A549 (cell line): ENCODE results near the gene CCSER1. TPM values are rescaled to one million over a fixed set of nuclear protein-coding genes. Genes with fewer than 3 reads are reported as not detected.

Experiments
- ATAC-seq, 2 experiments: fragments of 200-7000 bp in 1 of 2; fragments of >200 bp in 1 of 2; cut with Nextera tagmentation in 1 of 2; cut with Tn5 transposase in 1 of 2; 3 replicates each; pipeline versions ENCODE4 v1.8.0 to v1.9.1; 2018 to 2020; ENCODE audit warnings: mild to moderate bottlenecking in 1 of 2, moderate library complexity in 1 of 2
- CTCF ChIA-PET: fragments of 300-600 bp; sonication (Branson Sonifier 250); formaldehyde crosslinking; extraction: SDS; loops from one replicate; lab custom pipeline; 2021; ENCODE audit warnings: antibody characterized with exemption, inconsistent platforms; lab: Yijun Ruan, JAX
- POLR2A ChIA-PET: fragments of 350-600 bp; formaldehyde crosslinking; extraction: SDS; loops from one replicate; lab custom pipeline; 2021; ENCODE audit warnings: antibody characterized with exemption, inconsistent platforms; lab: Yijun Ruan, JAX
- DNase-seq, 2 experiments: peaks; one replicate each; pipeline versions ENCODE4 v3.0.0 to v3.0.0-alpha.2; 2011 to 2016; ENCODE audit warnings: low read depth in 1 of 2, low spot score in 1 of 2
- FAIRE-seq: peaks from 2 replicates; lab custom pipeline; 2011; peaks lifted over from hg19 to GRCh38; lab: Jason Lieb, UNC
- H3K27ac ChIP-seq, 2 experiments: fragments of >200 bp; sonication (Bioruptor Twin); formaldehyde crosslinking; 3 replicates each; pipeline ENCODE4 v1.5.1; 2016 to 2017
- H3K4me1 ChIP-seq: fragments of >200 bp; sonication (Bioruptor Twin); formaldehyde crosslinking; 3 replicates; pipeline ENCODE4 v1.6.1; 2016
- H3K4me2 ChIP-seq: fragments of >200 bp; sonication (Bioruptor Twin); formaldehyde crosslinking; 3 replicates; pipeline ENCODE4 v1.6.1; 2016
- H3K4me3 ChIP-seq: fragments of >200 bp; sonication (Bioruptor Twin); formaldehyde crosslinking; 3 replicates; pipeline ENCODE4 v1.5.1; 2016
- H3K9me3 ChIP-seq: fragments of >200 bp; sonication (Bioruptor Twin); formaldehyde crosslinking; 3 replicates; pipeline ENCODE4 v1.6.1; 2016
- CBX2 ChIP-seq: fragments of 200-600 bp; sonication (generic); IDR thresholded peaks from 2 replicates; pipeline ENCODE4 v1.6.1; 2016; ENCODE audit warnings: low read depth, mild to moderate bottlenecking, borderline replicate concordance
- CBX8 ChIP-seq: fragments of 200-600 bp; sonication (generic); IDR thresholded peaks from 2 replicates; pipeline ENCODE4 v1.6.1; 2016
- EHF ChIP-seq: fragments of 250-450 bp; sonication (Bioruptor Pico); IDR thresholded peaks from 2 replicates; pipeline ENCODE4 v1.5.0; 2020; ENCODE audit warnings: mild to moderate bottlenecking
- EHMT2 ChIP-seq: fragments of 200-600 bp; sonication (generic); IDR thresholded peaks from 2 replicates; pipeline ENCODE4 v1.6.1; 2016; ENCODE audit warnings: antibody characterized with exemption, low read depth, mild to moderate bottlenecking, moderate library complexity
- FOSB ChIP-seq: fragments of 250-450 bp; sonication (Bioruptor Pico); IDR thresholded peaks from 2 replicates; pipeline ENCODE4 v1.5.0; 2020; ENCODE audit warnings: mild to moderate bottlenecking, moderate library complexity
- FOSL2 ChIP-seq, 2 experiments: fragments of 450-650 bp in 1 of 2; fragments of >200 bp in 1 of 2; sonication (Bioruptor Twin) in 1 of 2; formaldehyde crosslinking; IDR thresholded peaks; 2 replicates each; pipeline versions ENCODE4 v1.5.0 to v1.6.1; 2016 to 2020; ENCODE audit warnings: mild to moderate bottlenecking in 1 of 2, moderate library complexity in 1 of 2
- FOXS1 ChIP-seq: fragments of 250-450 bp; sonication (Bioruptor Pico); IDR thresholded peaks from 2 replicates; pipeline ENCODE4 v1.5.0; 2020; ENCODE audit warnings: mild to moderate bottlenecking, moderate library complexity
- HDAC2 ChIP-seq: fragments of 200-600 bp; sonication (generic); IDR thresholded peaks from 2 replicates; pipeline ENCODE4 v1.6.1; 2016
- HOXB5 ChIP-seq: fragments of 250-450 bp; sonication (Bioruptor Pico); IDR thresholded peaks from 2 replicates; pipeline ENCODE4 v1.5.0; 2020; ENCODE audit warnings: mild to moderate bottlenecking, moderate library complexity
- KDM1A ChIP-seq: fragments of 200-600 bp; sonication (generic); IDR thresholded peaks from 2 replicates; pipeline ENCODE4 v1.6.1; 2016; ENCODE audit warnings: low read depth, mild to moderate bottlenecking
- MAFK ChIP-seq: fragments of 450-650 bp; IDR thresholded peaks from 2 replicates; pipeline ENCODE4 v1.6.1; 2014; ENCODE audit not compliant: partially characterized antibody
- MAZ ChIP-seq: fragments of 150-350 bp; IDR thresholded peaks from 2 replicates; pipeline ENCODE4 v1.6.1; 2014; ENCODE audit warnings: antibody characterized with exemption, low read depth, low read length, borderline replicate concordance
- NPAS2 ChIP-seq: fragments of 250-450 bp; sonication (Bioruptor Pico); IDR thresholded peaks from 2 replicates; pipeline ENCODE4 v1.8.0; 2022; ENCODE audit warnings: mild to moderate bottlenecking, moderate library complexity, borderline replicate concordance
- NR3C1 ChIP-seq: fragments of >200 bp; sonication (Bioruptor Twin); formaldehyde crosslinking; IDR thresholded peaks from 3 replicates; pipeline ENCODE4 v1.6.1; 2017
- RAD21 ChIP-seq, 2 experiments: fragments of >200 bp in 1 of 2; sonication (Bioruptor Twin) in 1 of 2; formaldehyde crosslinking in 1 of 2; IDR thresholded peaks in 1 of 2; conservative IDR thresholded peaks in 1 of 2; 2 replicates in 1 of 2; 3 replicates in 1 of 2; pipeline ENCODE4 v1.6.1; 2012 to 2018; ENCODE audit warnings: inconsistent platforms in 1 of 2
- RNF2 ChIP-seq: fragments of 200-600 bp; sonication (generic); IDR thresholded peaks from 2 replicates; pipeline ENCODE4 v1.6.1; 2016; ENCODE audit warnings: low read depth, mild to moderate bottlenecking, antibody characterized with exemption, moderate library complexity, borderline replicate concordance
- TFCP2L1 ChIP-seq: fragments of 250-450 bp; sonication (Bioruptor Pico); IDR thresholded peaks from 2 replicates; pipeline ENCODE4 v1.5.0; 2021; ENCODE audit warnings: mild to moderate bottlenecking
- ZFP36 ChIP-seq: fragments of 450-650 bp; IDR thresholded peaks from 2 replicates; pipeline ENCODE4 v1.6.1; 2014; ENCODE audit warnings: borderline replicate concordance; ENCODE audit not compliant: partially characterized antibody
- WGBS: methylation state at CpG from one replicate; pipeline ENCODE4 v1.1.6; 2017; ENCODE audit errors: missing lambda C conversion rate; 5-methylcytosine and 5-hydroxymethylcytosine counted together
- polyA plus RNA-seq, 4 experiments: library from polyadenylated mRNA; depleted of rRNA in 3 of 4; stranded (reverse); fragments of >200 nt; fragmentation: RNase III in 1 of 4; extraction: RNeasy Plus Mini Kit Qiagen cat#74134 plus additional on column Dnase treatment in 1 of 4; gene quantifications; 2 replicates in 3 of 4; 3 replicates in 1 of 4; pipeline ENCODE4 v1.2.3, GENCODE V29; 2011 to 2017
- TF ChIP-seq, protein P1 (sequence below): IDR thresholded peaks from 2 replicates; pipeline ENCODE4 v1.6.1; 2012
- TF ChIP-seq, protein P2 (sequence below): IDR thresholded peaks from 2 replicates; pipeline ENCODE4 v1.6.1; 2012; ENCODE audit warnings: low read depth, borderline replicate concordance
- TF ChIP-seq, protein P3 (sequence below): fragments of 200-600 bp; sonication (generic); IDR thresholded peaks from 2 replicates; pipeline ENCODE4 v1.6.1; 2016; ENCODE audit warnings: antibody characterized with exemption, mild to moderate bottlenecking, moderate library complexity
- TF ChIP-seq, protein P4 (sequence below): IDR thresholded peaks from 2 replicates; pipeline ENCODE4 v1.6.1; 2012
- TF ChIP-seq, protein P5 (sequence below): fragments of 150-350 bp; IDR thresholded peaks from 2 replicates; pipeline ENCODE4 v1.6.1; 2014; ENCODE audit warnings: low read depth, mild to moderate bottlenecking, low read length
- TF ChIP-seq, protein P6 (sequence below): fragments of >200 bp; sonication (Bioruptor Twin); formaldehyde crosslinking; IDR thresholded peaks from 3 replicates; pipeline ENCODE4 v1.5.1; 2016
- TF ChIP-seq, protein P7 (sequence below): fragments of 450-650 bp; IDR thresholded peaks from 2 replicates; pipeline ENCODE4 v1.6.1; 2014; ENCODE audit warnings: antibody characterized with exemption

CCSER1 gene
- polyA plus RNA-seq, 2 of the 4 experiments (the other 2 are of a cell fraction): 0.06 TPM; not detected in 1

DNA sequence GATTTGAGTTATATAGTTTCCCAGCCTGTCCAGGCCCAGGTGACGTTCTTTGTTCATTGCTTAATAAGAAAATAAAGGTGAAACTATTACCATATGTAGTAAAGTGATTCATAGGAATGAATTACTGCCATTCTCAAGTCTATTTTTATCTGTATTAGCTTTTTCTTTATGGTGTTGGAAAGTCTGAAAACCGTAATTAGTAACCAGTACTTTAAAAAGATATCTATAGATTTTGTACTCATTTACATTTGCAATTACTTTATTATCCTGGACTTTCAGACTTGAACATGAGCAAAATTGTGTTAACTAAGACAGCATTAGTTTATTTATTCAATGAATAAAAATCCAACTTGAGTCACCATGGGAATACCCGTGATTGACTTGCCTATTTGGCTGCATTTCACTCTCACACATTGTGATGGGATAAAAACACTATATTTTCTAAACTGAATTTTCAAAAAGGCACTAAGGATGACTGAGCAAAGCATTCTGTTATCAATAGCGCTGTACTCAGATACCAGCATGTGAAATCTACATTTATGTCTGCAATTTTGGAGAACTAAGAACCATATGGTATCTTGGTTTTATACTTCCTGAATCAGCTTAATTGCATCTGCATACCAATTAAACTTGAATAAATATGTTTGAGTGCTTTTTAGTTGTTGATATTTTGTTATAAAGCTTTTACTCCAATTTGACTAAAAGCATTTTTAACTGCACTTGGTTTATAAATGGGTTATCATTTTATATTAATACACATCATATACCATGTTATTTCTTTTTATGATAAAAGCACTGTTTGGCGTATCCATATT lies 154.6 kb downstream of the CCSER1 start:
- POLR2A ChIA-PET: no interaction called here
- WGBS: 24% methylated on average over 5 of the region's 5 CpGs

DNA sequence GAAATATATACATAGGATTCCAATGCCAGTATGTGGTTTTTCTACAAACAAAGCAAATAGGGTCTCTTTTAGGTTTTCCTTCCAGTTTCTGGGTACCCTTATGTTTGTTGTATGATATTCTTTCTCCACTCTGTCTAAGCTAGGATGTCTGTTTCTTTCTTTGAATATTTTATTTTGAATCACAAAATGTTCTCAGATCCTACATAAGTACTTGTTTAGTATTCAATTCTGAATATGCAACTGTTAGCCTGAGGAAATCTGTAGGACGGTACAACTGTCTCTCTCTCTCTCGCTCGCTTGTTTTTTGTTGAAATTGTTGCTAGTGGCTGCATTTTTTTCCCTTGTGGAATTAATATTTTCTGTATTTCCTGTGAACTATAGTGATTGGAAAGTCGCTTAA lies 163.2 kb downstream of the CCSER1 start:
- WGBS: 23% methylated on average over 4 of the region's 4 CpGs
- CTCF ChIA-PET: no interaction called here
- DNase-seq (no peak), ATAC-seq (no peak), FAIRE-seq (no peak)
- no peak overlapping the region for H3K4me2 ChIP-seq
- H3K4me3 ChIP-seq: no peak overlapping the region
- no peak overlapping the region for H3K27ac ChIP-seq
- POLR2A ChIA-PET: no interaction called here
- H3K9me3 ChIP-seq: no peaks in the 10 kb centered on the region
- no peaks in the 10 kb centered on the region for H3K4me1 ChIP-seq
- TF ChIP-seq, protein P1, sequence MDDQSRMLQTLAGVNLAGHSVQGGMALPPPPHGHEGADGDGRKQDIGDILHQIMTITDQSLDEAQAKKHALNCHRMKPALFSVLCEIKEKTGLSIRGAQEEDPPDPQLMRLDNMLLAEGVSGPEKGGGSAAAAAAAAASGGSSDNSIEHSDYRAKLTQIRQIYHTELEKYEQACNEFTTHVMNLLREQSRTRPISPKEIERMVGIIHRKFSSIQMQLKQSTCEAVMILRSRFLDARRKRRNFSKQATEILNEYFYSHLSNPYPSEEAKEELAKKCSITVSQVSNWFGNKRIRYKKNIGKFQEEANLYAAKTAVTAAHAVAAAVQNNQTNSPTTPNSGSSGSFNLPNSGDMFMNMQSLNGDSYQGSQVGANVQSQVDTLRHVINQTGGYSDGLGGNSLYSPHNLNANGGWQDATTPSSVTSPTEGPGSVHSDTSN: no peak
- TF ChIP-seq FOSL2 (IDR thresholded peaks at IDR 0.05): no peak
- no peak for TF ChIP-seq FOSL2 (CRISPR knock-in tag; IDR thresholded peaks at IDR 0.05)
- TF ChIP-seq MAFK: no peak
- TF ChIP-seq, protein P2, sequence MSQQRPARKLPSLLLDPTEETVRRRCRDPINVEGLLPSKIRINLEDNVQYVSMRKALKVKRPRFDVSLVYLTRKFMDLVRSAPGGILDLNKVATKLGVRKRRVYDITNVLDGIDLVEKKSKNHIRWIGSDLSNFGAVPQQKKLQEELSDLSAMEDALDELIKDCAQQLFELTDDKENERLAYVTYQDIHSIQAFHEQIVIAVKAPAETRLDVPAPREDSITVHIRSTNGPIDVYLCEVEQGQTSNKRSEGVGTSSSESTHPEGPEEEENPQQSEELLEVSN: no peak
- no peak for TF ChIP-seq NR3C1
- no peak for TF ChIP-seq CBX8
- TF ChIP-seq HDAC2: no peak
- no peak for TF ChIP-seq KDM1A
- TF ChIP-seq EHMT2: no peak
- TF ChIP-seq, protein P3, sequence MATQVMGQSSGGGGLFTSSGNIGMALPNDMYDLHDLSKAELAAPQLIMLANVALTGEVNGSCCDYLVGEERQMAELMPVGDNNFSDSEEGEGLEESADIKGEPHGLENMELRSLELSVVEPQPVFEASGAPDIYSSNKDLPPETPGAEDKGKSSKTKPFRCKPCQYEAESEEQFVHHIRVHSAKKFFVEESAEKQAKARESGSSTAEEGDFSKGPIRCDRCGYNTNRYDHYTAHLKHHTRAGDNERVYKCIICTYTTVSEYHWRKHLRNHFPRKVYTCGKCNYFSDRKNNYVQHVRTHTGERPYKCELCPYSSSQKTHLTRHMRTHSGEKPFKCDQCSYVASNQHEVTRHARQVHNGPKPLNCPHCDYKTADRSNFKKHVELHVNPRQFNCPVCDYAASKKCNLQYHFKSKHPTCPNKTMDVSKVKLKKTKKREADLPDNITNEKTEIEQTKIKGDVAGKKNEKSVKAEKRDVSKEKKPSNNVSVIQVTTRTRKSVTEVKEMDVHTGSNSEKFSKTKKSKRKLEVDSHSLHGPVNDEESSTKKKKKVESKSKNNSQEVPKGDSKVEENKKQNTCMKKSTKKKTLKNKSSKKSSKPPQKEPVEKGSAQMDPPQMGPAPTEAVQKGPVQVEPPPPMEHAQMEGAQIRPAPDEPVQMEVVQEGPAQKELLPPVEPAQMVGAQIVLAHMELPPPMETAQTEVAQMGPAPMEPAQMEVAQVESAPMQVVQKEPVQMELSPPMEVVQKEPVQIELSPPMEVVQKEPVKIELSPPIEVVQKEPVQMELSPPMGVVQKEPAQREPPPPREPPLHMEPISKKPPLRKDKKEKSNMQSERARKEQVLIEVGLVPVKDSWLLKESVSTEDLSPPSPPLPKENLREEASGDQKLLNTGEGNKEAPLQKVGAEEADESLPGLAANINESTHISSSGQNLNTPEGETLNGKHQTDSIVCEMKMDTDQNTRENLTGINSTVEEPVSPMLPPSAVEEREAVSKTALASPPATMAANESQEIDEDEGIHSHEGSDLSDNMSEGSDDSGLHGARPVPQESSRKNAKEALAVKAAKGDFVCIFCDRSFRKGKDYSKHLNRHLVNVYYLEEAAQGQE: no peak
- no peak for TF ChIP-seq NPAS2 (CRISPR knock-in tag)
- TF ChIP-seq MAZ: no peak
- TF ChIP-seq, protein P4, sequence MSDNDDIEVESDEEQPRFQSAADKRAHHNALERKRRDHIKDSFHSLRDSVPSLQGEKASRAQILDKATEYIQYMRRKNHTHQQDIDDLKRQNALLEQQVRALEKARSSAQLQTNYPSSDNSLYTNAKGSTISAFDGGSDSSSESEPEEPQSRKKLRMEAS: no peak
- TF ChIP-seq HOXB5: no peak
- no peak for TF ChIP-seq FOXS1 (CRISPR knock-in tag)
- no peak for TF ChIP-seq RNF2
- TF ChIP-seq TFCP2L1: no peak

More for the DNA sequence above, 154.6 kb downstream of the CCSER1 start:
- FAIRE-seq: no peak
- TF ChIP-seq RAD21 (conservative IDR thresholded peaks at IDR 0.05 in 1 of 2, IDR thresholded peaks at IDR 0.05 in 1 of 2) (no peak), FOXS1 (CRISPR knock-in tag) (no peak), CBX2 (no peak), FOSB (CRISPR knock-in tag) (no peak), ZFP36 (no peak), EHF (CRISPR knock-in tag) (no peak)
- TF ChIP-seq, protein P5, sequence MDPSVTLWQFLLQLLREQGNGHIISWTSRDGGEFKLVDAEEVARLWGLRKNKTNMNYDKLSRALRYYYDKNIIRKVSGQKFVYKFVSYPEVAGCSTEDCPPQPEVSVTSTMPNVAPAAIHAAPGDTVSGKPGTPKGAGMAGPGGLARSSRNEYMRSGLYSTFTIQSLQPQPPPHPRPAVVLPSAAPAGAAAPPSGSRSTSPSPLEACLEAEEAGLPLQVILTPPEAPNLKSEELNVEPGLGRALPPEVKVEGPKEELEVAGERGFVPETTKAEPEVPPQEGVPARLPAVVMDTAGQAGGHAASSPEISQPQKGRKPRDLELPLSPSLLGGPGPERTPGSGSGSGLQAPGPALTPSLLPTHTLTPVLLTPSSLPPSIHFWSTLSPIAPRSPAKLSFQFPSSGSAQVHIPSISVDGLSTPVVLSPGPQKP: no peak
- TF ChIP-seq, protein P2: no peak
- TF ChIP-seq, protein P6, sequence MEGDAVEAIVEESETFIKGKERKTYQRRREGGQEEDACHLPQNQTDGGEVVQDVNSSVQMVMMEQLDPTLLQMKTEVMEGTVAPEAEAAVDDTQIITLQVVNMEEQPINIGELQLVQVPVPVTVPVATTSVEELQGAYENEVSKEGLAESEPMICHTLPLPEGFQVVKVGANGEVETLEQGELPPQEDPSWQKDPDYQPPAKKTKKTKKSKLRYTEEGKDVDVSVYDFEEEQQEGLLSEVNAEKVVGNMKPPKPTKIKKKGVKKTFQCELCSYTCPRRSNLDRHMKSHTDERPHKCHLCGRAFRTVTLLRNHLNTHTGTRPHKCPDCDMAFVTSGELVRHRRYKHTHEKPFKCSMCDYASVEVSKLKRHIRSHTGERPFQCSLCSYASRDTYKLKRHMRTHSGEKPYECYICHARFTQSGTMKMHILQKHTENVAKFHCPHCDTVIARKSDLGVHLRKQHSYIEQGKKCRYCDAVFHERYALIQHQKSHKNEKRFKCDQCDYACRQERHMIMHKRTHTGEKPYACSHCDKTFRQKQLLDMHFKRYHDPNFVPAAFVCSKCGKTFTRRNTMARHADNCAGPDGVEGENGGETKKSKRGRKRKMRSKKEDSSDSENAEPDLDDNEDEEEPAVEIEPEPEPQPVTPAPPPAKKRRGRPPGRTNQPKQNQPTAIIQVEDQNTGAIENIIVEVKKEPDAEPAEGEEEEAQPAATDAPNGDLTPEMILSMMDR: no peak
- TF ChIP-seq, protein P7, sequence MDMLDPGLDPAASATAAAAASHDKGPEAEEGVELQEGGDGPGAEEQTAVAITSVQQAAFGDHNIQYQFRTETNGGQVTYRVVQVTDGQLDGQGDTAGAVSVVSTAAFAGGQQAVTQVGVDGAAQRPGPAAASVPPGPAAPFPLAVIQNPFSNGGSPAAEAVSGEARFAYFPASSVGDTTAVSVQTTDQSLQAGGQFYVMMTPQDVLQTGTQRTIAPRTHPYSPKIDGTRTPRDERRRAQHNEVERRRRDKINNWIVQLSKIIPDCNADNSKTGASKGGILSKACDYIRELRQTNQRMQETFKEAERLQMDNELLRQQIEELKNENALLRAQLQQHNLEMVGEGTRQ: no peak
- TF ChIP-seq, all 56 proteins: peak for 0
- no peak for DNase-seq
- Histone ChIP-seq H3K4me1 (no peaks in the 10 kb centered on the region), H3K9me3 (no peaks in the 10 kb centered on the region), H3K4me3 (no peak overlapping the region), H3K27ac (no peak overlapping the region), H3K4me2 (no peak overlapping the region)
- CTCF ChIA-PET: interaction anchor here (0.6 kb wide), 1 partner anchor 142 kb away, joined by 3 read pairs; no protein-coding TSS in a partner anchor
- no peak for ATAC-seq
